GOT3 (cell line): Measurements from ENCODE around the gene ZNF652.
A peak's percentile ranks its signal among the peaks of the same experiment; 100 is the strongest.
"Not testable (repeated sequence)": the region's sequence is repeated elsewhere in the genome, so short reads cannot be mapped to it uniquely, and the experiment has no call there.

Experiments used
- DNase-seq: peaks from one replicate; lab custom pipeline; 2025; ENCODE audit warnings: mixed read lengths; lab: John Stamatoyannopoulos, UW

ZNF652 gene

GRCh38 chr17:49361902-49362722 lies at the start of gene ZNF652:
ZNF652 (minus strand) TSS chr17:49362250; CDS start chr17:49317725, 44,525 bp downstream.
- peak; percentile 64 for DNase-seq

- DNase-seq: no peak
Observed at GRCh38 chr17:49409066-49409465, 47.0 kb upstream of the ZNF652 start.

- no peak for DNase-seq
Observed at GRCh38 chr17:49407981-49408501, 46.0 kb upstream of the ZNF652 start.

GRCh38 chr17:49407086-49407485 lies 45.0 kb upstream of the ZNF652 start:
- no peak for DNase-seq

GRCh38 chr17:49406421-49407061 lies 44.5 kb upstream of the ZNF652 start:
- DNase-seq: no peak

GRCh38 chr17:49404906-49405305 lies 42.9 kb upstream of the ZNF652 start:
- no peak for DNase-seq

GRCh38 chr17:49404361-49404760 lies 42.3 kb upstream of the ZNF652 start:
- DNase-seq: no peak

- DNase-seq: no peak
Observed at GRCh38 chr17:49403514-49404289, 41.7 kb upstream of the ZNF652 start.

- DNase-seq: no peak
Observed at GRCh38 chr17:49402706-49403105, 40.7 kb upstream of the ZNF652 start.

- DNase-seq: no peak
Observed at GRCh38 chr17:49401971-49402611, 40.0 kb upstream of the ZNF652 start.

GRCh38 chr17:49399995-49400394 lies 37.9 kb upstream of the ZNF652 start:
- DNase-seq: no peak

GRCh38 chr17:49397586-49397985 lies 35.5 kb upstream of the ZNF652 start:
- DNase-seq: no peak

GRCh38 chr17:49393491-49394255 lies 31.6 kb upstream of the ZNF652 start:
- no peak for DNase-seq

- DNase-seq: no peak
Observed at GRCh38 chr17:49390548-49391324, 28.7 kb upstream of the ZNF652 start.

- DNase-seq: not testable (repeated sequence)
Observed at GRCh38 chr17:49389514-49390347, 27.7 kb upstream of the ZNF652 start.

- no peak for DNase-seq
Observed at GRCh38 chr17:49388692-49389513, 26.9 kb upstream of the ZNF652 start.

GRCh38 chr17:49388290-49388640 lies 26.2 kb upstream of the ZNF652 start:
- DNase-seq: no peak

GRCh38 chr17:49387498-49388289 lies 25.6 kb upstream of the ZNF652 start:
- no peak for DNase-seq
